ENCODE measurements around the gene SETD9. TPM values are rescaled to one million over a fixed set of nuclear protein-coding genes. Genes with fewer than 3 reads are reported as not detected.

SETD9 gene
- total and polyA plus RNA-seq, 3 donors from 2014 or later: 27.3 to 58.6 (median 43.5) TPM

DNA sequence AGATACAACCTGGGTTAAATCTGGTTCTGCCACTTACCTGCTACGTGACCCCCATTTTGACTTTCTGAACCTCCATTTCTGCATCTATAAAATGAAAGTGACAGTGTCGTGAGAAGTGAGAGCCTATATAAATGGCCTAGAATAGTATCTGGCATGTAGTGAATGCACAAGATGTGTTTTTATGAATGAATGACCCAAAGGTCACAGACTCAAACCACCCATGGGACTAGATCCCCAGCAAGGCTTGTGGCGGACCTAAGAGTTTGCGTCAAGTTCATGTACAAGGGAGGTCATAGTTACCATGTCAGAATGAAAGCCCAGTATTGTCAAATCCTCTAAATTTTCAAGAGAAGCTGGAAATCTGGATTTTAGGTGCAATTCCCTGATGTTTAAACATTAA lies 11.2 kb upstream of the SETD9 start:
- no peak for DNase-seq
- no peak overlapping the region for H3K27ac ChIP-seq
- TF ChIP-seq, protein P1, sequence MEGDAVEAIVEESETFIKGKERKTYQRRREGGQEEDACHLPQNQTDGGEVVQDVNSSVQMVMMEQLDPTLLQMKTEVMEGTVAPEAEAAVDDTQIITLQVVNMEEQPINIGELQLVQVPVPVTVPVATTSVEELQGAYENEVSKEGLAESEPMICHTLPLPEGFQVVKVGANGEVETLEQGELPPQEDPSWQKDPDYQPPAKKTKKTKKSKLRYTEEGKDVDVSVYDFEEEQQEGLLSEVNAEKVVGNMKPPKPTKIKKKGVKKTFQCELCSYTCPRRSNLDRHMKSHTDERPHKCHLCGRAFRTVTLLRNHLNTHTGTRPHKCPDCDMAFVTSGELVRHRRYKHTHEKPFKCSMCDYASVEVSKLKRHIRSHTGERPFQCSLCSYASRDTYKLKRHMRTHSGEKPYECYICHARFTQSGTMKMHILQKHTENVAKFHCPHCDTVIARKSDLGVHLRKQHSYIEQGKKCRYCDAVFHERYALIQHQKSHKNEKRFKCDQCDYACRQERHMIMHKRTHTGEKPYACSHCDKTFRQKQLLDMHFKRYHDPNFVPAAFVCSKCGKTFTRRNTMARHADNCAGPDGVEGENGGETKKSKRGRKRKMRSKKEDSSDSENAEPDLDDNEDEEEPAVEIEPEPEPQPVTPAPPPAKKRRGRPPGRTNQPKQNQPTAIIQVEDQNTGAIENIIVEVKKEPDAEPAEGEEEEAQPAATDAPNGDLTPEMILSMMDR (IDR thresholded peaks at IDR 0.05): no peak
- TF ChIP-seq POLR2A (IDR thresholded peaks at IDR 0.05): no peak
- no peaks in the 10 kb centered on the region for H3K4me1 ChIP-seq
- H3K27me3 ChIP-seq: no peaks in the 10 kb centered on the region
- H3K36me3 ChIP-seq (ENCODE audit: low read depth, missing control alignments): no peaks in the 10 kb centered on the region
- WGBS, 2 donors: 89 to 94% methylated on average over 4 of the region's 4 CpGs
- intact Hi-C loops (cut with DNase I; ENCODE audit: low total_unique reads): no loop called here
- H3K4me3 ChIP-seq: no peak overlapping the region
- no peaks in the 10 kb centered on the region for H3K9me3 ChIP-seq

DNA sequence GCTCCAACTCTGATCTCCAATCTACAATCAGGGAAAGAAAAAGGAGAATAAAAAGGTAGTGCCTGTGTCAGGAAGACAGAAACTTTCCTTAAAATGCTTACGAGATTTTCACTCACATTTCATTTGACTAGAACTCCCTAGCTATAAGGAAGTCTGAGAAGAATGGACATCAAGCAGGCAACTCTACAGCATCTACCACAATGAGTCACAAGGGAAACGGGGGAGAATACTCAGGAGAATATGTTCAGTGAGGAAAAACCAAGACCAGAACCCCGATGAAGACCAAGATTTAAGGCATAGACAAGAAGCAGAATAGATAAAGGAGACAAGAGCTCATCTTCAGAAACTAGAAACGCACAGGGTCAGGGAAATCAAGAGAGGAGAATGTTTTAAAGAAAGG lies 9.0 kb upstream of the SETD9 start:
- no peak for DNase-seq
- Histone ChIP-seq H3K4me3 (no peak overlapping the region), H3K9me3 (no peaks in the 10 kb centered on the region), H3K27me3 (no peaks in the 10 kb centered on the region), H3K4me1 (no peaks in the 10 kb centered on the region), H3K36me3 (ENCODE audit: low read depth, missing control alignments) (no peaks in the 10 kb centered on the region), H3K27ac (no peak overlapping the region)
- TF ChIP-seq, protein P1 (IDR thresholded peaks at IDR 0.05): no peak
- no peak for TF ChIP-seq POLR2A (IDR thresholded peaks at IDR 0.05)
- intact Hi-C loops (cut with DNase I; ENCODE audit: low total_unique reads): loop anchor here (10.0 kb wide), 1 partner anchor 324 kb away; no protein-coding TSS in a partner anchor
- WGBS, 2 donors: 71 to 75% methylated on average over 4 of the region's 4 CpGs

DNA sequence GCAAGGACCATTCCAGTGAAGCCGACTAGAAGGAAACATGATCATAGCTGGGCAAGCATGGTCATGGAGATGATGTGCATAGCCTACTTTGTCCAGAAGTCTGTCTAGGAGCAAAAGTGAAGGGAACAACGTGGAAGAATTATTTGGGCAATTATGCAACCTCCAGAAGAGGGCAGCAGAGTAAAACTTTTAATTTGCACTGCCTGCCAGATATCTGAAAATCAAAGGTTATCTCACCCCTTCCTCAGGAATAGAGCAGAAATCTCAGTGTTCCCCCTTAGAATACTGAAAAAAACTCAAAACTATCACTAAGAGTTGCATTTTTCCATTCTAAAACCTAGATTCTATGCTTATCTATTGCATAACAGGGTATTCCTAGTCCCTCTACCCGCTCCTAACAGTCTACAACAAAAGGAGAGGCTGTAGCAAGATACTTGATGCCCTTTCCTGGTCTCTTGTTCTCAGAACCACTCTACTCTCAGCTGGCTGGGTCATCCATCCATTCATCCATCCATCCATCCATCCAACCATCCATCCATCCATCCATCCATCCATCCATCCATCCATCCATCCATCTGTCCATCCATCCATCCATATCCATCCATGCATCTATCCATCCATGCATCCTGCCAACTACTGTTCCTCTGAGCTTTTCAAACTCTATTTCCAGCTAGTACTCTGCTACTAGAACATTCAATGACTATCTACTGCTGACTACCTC lies 8.4 kb upstream of the SETD9 start:
- 45 to 50% methylated on average over 3 of the region's 3 CpGs for WGBS, 2 donors
- DNase-seq: no peak
- H3K4me3 ChIP-seq: no peak overlapping the region
- H3K27me3 ChIP-seq: no peaks in the 10 kb centered on the region
- no peaks in the 10 kb centered on the region for H3K36me3 ChIP-seq (ENCODE audit: low read depth, missing control alignments)
- H3K4me1 ChIP-seq: no peaks in the 10 kb centered on the region
- H3K27ac ChIP-seq: no peak overlapping the region
- TF ChIP-seq POLR2A (IDR thresholded peaks at IDR 0.05): no peak
- TF ChIP-seq, protein P1 (IDR thresholded peaks at IDR 0.05): peak; percentile 56 to 73 (median 61)
- intact Hi-C loops (cut with DNase I; ENCODE audit: low total_unique reads): loop anchor here (10.0 kb wide), 1 partner anchor 324 kb away; no protein-coding TSS in a partner anchor
- no peaks in the 10 kb centered on the region for H3K9me3 ChIP-seq

DNA sequence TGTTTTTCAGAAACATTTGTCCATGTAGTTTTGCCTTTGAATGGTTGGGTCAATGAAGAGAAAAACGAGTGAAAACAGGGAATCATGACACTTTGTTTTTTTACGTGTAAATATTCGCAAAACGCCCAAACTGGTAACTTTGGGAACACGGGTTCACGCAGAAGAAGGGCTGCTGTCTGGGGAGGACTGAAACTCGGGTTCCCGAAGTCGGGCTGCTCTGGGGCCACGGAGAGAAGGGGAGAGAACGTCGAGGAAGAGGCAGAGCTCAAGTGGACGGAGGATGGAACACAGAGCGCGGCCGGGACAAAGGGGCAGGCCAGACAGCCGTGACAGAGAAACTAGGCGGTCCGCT lies 478 bp upstream of the SETD9 start:
- TF ChIP-seq, protein P1 (IDR thresholded peaks at IDR 0.05): no peak
- no peak for TF ChIP-seq POLR2A (IDR thresholded peaks at IDR 0.05)
- no peaks in the 10 kb centered on the region for H3K27me3 ChIP-seq
- no peaks in the 10 kb centered on the region for H3K9me3 ChIP-seq
- H3K4me1 ChIP-seq: peaks cover 6% of the 10 kb centered on the region
- peak; percentile 81 for DNase-seq
- H3K4me3 ChIP-seq: peak overlapping the region; percentile 73 to 74
- no peaks in the 10 kb centered on the region for H3K36me3 ChIP-seq (ENCODE audit: low read depth, missing control alignments)
- WGBS, 2 donors: 1% methylated on average over 19 of the region's 19 CpGs
- intact Hi-C loops (cut with DNase I; ENCODE audit: low total_unique reads): loop anchor here (10.0 kb wide), 1 partner anchor 316 kb away; no protein-coding TSS in a partner anchor
- peak overlapping the region; percentile 94 to 96 for H3K27ac ChIP-seq
